ENCODE measurements around the gene PLXNB1.

PLXNB1 gene

GRCh38 chr3:48353987-48354386, 75.9 kb downstream of the PLXNB1 start:
- Histone ChIP-seq H3K27ac (ENCODE audit: extremely low read depth, low read depth, low read length) (no peak overlapping the region), H3K9me3 (ENCODE audit: control insufficient read depth, insufficient read depth, low read depth, low read length) (no peaks in the 10 kb centered on the region), H3K4me3 (ENCODE audit: low read depth, low read length) (no peak overlapping the region), H3K4me1 (ENCODE audit: control insufficient read depth, insufficient read depth, low read length) (no peaks in the 10 kb centered on the region), H3K36me3 (ENCODE audit: control insufficient read depth in 2 of 2, insufficient read depth in 1 of 2, low read length in 2 of 2) (no peaks in the 10 kb centered on the region)
- ChIA-PET CTCF (no interaction called here), POLR2A (no interaction called here)
- TF ChIP-seq PBX3 (CRISPR knock-in tag; IDR thresholded peaks at IDR 0.05) (no peak), ZNF221 (tag by site-specific recombination; IDR thresholded peaks at IDR 0.05; ENCODE audit: borderline replicate concordance) (no peak), ZNF18 (tag by site-specific recombination; IDR thresholded peaks at IDR 0.05) (no peak), SP7 (tag by site-specific recombination; IDR thresholded peaks at IDR 0.05) (no peak), MYNN (tag by site-specific recombination; IDR thresholded peaks at IDR 0.05; ENCODE audit: borderline replicate concordance) (no peak), YY2 (tag by site-specific recombination; IDR thresholded peaks at IDR 0.05) (no peak), REST (tag by site-specific recombination; IDR thresholded peaks at IDR 0.05) (no peak), ZNF423 (tag by site-specific recombination; IDR thresholded peaks at IDR 0.05) (no peak), KLF17 (tag by site-specific recombination; IDR thresholded peaks at IDR 0.05) (no peak), ZNF157 (tag by site-specific recombination; IDR thresholded peaks at IDR 0.05) (no peak)

Data from HEK293 (cell line).